GM12865 (cell line): ENCODE measurements around the gene GPR85.

Source experiments
- DNase-seq: peaks from one replicate; pipeline ENCODE4 v3.0.0; 2010; ENCODE audit warnings: low read depth
- H3K4me3 ChIP-seq: 2 replicates; pipeline ENCODE4 v1.5.1; 2011; ENCODE audit warnings: mild to moderate bottlenecking, low read depth, low read length, control low read depth
- CTCF ChIP-seq: IDR thresholded peaks from 2 replicates; pipeline ENCODE4 v1.5.1; 2011; ENCODE audit warnings: low read length, control low read depth, low read depth, inconsistent platforms; ENCODE audit not compliant: insufficient read depth; ENCODE audit errors: missing control alignments

The GPR85 gene

GRCh38 chr7:113040849-113041248 lies 45.8 kb downstream of the GPR85 start:
- no peak overlapping the region for H3K4me3 ChIP-seq
- no peak for TF ChIP-seq CTCF
- no peak for DNase-seq

- no peak overlapping the region for H3K4me3 ChIP-seq
- no peak for TF ChIP-seq CTCF
- no peak for DNase-seq
Measured at GRCh38 chr7:113033959-113034358, 52.7 kb downstream of the GPR85 start.
